ENCODE results near the gene IL17REL. TPM values are rescaled to one million over a fixed set of nuclear protein-coding genes. Genes with fewer than 3 reads are reported as not detected.

Gene IL17REL
- total and polyA plus RNA-seq, 2 of the 13 experiments (the other 11 are each of a cell fraction or from before 2014, with no cell fraction given), result not detected

GRCh38 chr22:49957826-49958365, 54.7 kb downstream of the IL17REL start:
- DNase-seq (ENCODE audit: low spot score), result no peak
- in situ Hi-C loops (cut with HindIII; ENCODE audit: extremely low pct_ligation_motif_present, low pct_unique_long_range_greater_than_20kb) (no loop called here), intact Hi-C loops (cut with micrococcal nuclease; ENCODE audit: unreplicated experiment) (no loop called here)
- ChIA-PET POLR2A (interaction anchor here (12.9 to 18.6 kb wide), 3 partner anchors 6 to 23 kb away, joined by 283 to 722 read pairs (median 722); partner anchors contain the start of gene PIM3), CTCF (ENCODE audit: low intra/inter-chr PET ratio, low total read pairs) (interaction anchor here (1.9 kb wide), 1 partner anchor 27 kb away, joined by 4 read pairs; no protein-coding TSS in a partner anchor)
- no TSS peak for BruUV-seq (replicated peaks)
- ATAC-seq, result no peak
- TF ChIP-seq GABPB1 (CRISPR knock-in tag; IDR thresholded peaks at IDR 0.05), result 0 out of 2 replicates have a peak, but pooled peaks have one; percentile 12
- TF ChIP-seq ZNF570 (CRISPR knock-in tag; IDR thresholded peaks at IDR 0.05; ENCODE audit: borderline replicate concordance), result no peak
- peak; percentile 19 for TF ChIP-seq AGO2 (optimal IDR thresholded peaks at IDR 0.05; ENCODE audit: low read depth, low read length)
- TF ChIP-seq ZFY (CRISPR knock-in tag; IDR thresholded peaks at IDR 0.05), result 0 out of 2 replicates have a peak, but pooled peaks have one; percentile 19
- no peak overlapping the region for H3K9ac ChIP-seq (ENCODE audit: insufficient read depth, low read depth, low read length)
- peaks cover 13% of the 10 kb centered on the region for H4K20me1 ChIP-seq (ENCODE audit: insufficient read depth, low read length)
- H3K79me2 ChIP-seq (ENCODE audit: insufficient read depth, low read length), result peaks cover 23% of the 10 kb centered on the region
- peaks cover 4 to 9% of the 10 kb centered on the region in 2 experiments; a peak in 4 of 5 replicates for H3K36me3 ChIP-seq (replicated peaks in 1 of 2; ENCODE audit: control insufficient read depth in 1 of 2, insufficient read depth in 2 of 2, low read length in 2 of 2)
- no peak overlapping the region for H3K27ac ChIP-seq (ENCODE audit: extremely low read length, insufficient read depth, low read length)
- 47% methylated on average over 3 of the region's 12 CpGs for WGBS (ENCODE audit: low lambda C conversion rate)
- peak overlapping the region in 1 of 3 experiments; percentile 83; a peak in 1 of 6 replicates for H3K4me3 ChIP-seq (replicated peaks in 1 of 3; ENCODE audit: insufficient read depth in 1 of 3, low read depth in 2 of 3, low read length in 3 of 3)
- H2AFZ ChIP-seq (ENCODE audit: low read length), result no peak overlapping the region
- H3K27me3 ChIP-seq (ENCODE audit: control insufficient read depth in 1 of 2, insufficient read depth in 2 of 2, low read length in 2 of 2), result no peaks in the 10 kb centered on the region; a peak in 1 of 5 replicates
- FAIRE-seq, result no peak
- H3K9me3 ChIP-seq (ENCODE audit: low read length), result no peaks in the 10 kb centered on the region
- peaks cover 75% of the 10 kb centered on the region for H3K4me1 ChIP-seq (ENCODE audit: insufficient read depth, low read length)
- H3K4me2 ChIP-seq (ENCODE audit: low read depth, low read length), result peak overlapping the region; percentile 99

- no peak overlapping the region for H3K27ac ChIP-seq (ENCODE audit: extremely low read length, insufficient read depth, low read length)
- intact Hi-C loops (cut with micrococcal nuclease; ENCODE audit: unreplicated experiment) (no loop called here), in situ Hi-C loops (cut with HindIII; ENCODE audit: extremely low pct_ligation_motif_present, low pct_unique_long_range_greater_than_20kb) (no loop called here)
- H3K79me2 ChIP-seq (ENCODE audit: insufficient read depth, low read length), result peaks cover 17% of the 10 kb centered on the region
- ATAC-seq, result no peak
- BruUV-seq (replicated peaks), result no TSS peak
- CTCF ChIA-PET (ENCODE audit: low intra/inter-chr PET ratio, low total read pairs), result no interaction called here
- peaks cover 0 to 5% of the 10 kb centered on the region in 2 experiments; a peak in 2 of 5 replicates for H3K36me3 ChIP-seq (replicated peaks in 1 of 2; ENCODE audit: control insufficient read depth in 1 of 2, insufficient read depth in 2 of 2, low read length in 2 of 2)
- no peak overlapping the region for H3K4me2 ChIP-seq (ENCODE audit: low read depth, low read length)
- WGBS (ENCODE audit: low lambda C conversion rate), result 94% methylated on average over 15 of the region's 20 CpGs
- H3K27me3 ChIP-seq (ENCODE audit: control insufficient read depth in 1 of 2, insufficient read depth in 2 of 2, low read length in 2 of 2), result no peaks in the 10 kb centered on the region; a peak in 1 of 5 replicates
- no peak overlapping the region for H3K4me3 ChIP-seq (replicated peaks in 1 of 3; ENCODE audit: insufficient read depth in 1 of 3, low read depth in 2 of 3, low read length in 3 of 3)
- H3K9ac ChIP-seq (ENCODE audit: insufficient read depth, low read depth, low read length), result no peak overlapping the region
- no peak for DNase-seq (ENCODE audit: low spot score)
- no peak for TF ChIP-seq SMAD3 (CRISPR knock-in tag; IDR thresholded peaks at IDR 0.05)
- TF ChIP-seq MXD1 (CRISPR knock-in tag; IDR thresholded peaks at IDR 0.05), result 0 out of 2 replicates have a peak, but pooled peaks have one; percentile 40
- no peak overlapping the region for H2AFZ ChIP-seq (ENCODE audit: low read length)
- POLR2A ChIA-PET, result interaction anchor here (12.9 to 18.6 kb wide), 3 partner anchors 6 to 22 kb away, joined by 283 to 722 read pairs (median 722); partner anchors contain the start of gene PIM3
- FAIRE-seq, result no peak
- H3K9me3 ChIP-seq (ENCODE audit: low read length), result no peaks in the 10 kb centered on the region
- peaks cover 8% of the 10 kb centered on the region; the same call in 1 of the 2 replicates for H4K20me1 ChIP-seq (ENCODE audit: insufficient read depth, low read length)
- peaks cover 78% of the 10 kb centered on the region for H3K4me1 ChIP-seq (ENCODE audit: insufficient read depth, low read length)
Observed at GRCh38 chr22:49956914-49957825, 55.4 kb downstream of the IL17REL start.

All from HepG2 (cell line).